GM19397 (cell line): ENCODE data around the gene CP.

Experiments
- ATAC-seq: cut with Tn5 transposase; IDR thresholded peaks from one replicate; pipeline ENCODE4 v1.9.1; 2021; ENCODE audit warnings: mild to moderate bottlenecking, moderate library complexity; ENCODE audit not compliant: unreplicated experiment

The CP gene

GRCh38 chr3:149122721-149123578, 98.7 kb downstream of the CP start:
- ATAC-seq, result no peak
